H1 (cell line): ENCODE data around the gene TBX6. TPM values are rescaled to one million over a fixed set of nuclear protein-coding genes. Genes with fewer than 3 reads are reported as not detected.

Source experiments
- ASH2L ChIP-seq: fragments of 200-600, 300-600 bp; sonication (generic); IDR thresholded peaks from one replicate; pipeline ENCODE4 v1.7.1; 2017; ENCODE audit warnings: low read length
- CTBP2 ChIP-seq: IDR thresholded peaks from 2 replicates; pipeline ENCODE4 v1.7.0; 2011; ENCODE audit warnings: borderline replicate concordance, mild to moderate bottlenecking, moderate library complexity, mixed read lengths, low read length; ENCODE audit not compliant: insufficient read depth, insufficient read length
- EZH2 ChIP-seq: fragments of 200-600 bp; sonication (generic); IDR thresholded peaks from 2 replicates; pipeline ENCODE4 v1.7.1; 2012; ENCODE audit warnings: low read depth, mild to moderate bottlenecking, moderate library complexity, low read length, inconsistent platforms; ENCODE audit not compliant: severe bottlenecking
- GABPA ChIP-seq: IDR thresholded peaks from 2 replicates; pipeline ENCODE4 v1.6.1; 2011; ENCODE audit warnings: mild to moderate bottlenecking, low read length, moderate library complexity, borderline replicate concordance; ENCODE audit not compliant: insufficient read depth
- GTF2F1 ChIP-seq: IDR thresholded peaks from 2 replicates; pipeline ENCODE4 v1.6.1; 2012; ENCODE audit warnings: low read depth, low read length, improper control_type of control experiment, borderline replicate concordance
- KDM4A ChIP-seq: IDR thresholded peaks from one replicate; pipeline ENCODE4 v1.7.1; 2012; ENCODE audit warnings: low read depth, mild to moderate bottlenecking, moderate library complexity, low read length, inconsistent platforms; ENCODE audit not compliant: severe bottlenecking
- NANOG ChIP-seq: IDR thresholded peaks from 2 replicates; pipeline ENCODE4 v1.6.1; 2011; ENCODE audit warnings: low read length, low read depth, mild to moderate bottlenecking, inconsistent platforms; ENCODE audit not compliant: insufficient read depth, poor library complexity, severe bottlenecking
- NRF1 ChIP-seq: IDR thresholded peaks from 2 replicates; pipeline ENCODE4 v1.6.1; 2011; ENCODE audit warnings: mild to moderate bottlenecking, low read depth, low read length, improper control_type of control experiment
- POLR2A ChIP-seq, 2 experiments: IDR thresholded peaks; 1 replicate in 1 of 2; 2 replicates in 1 of 2; pipeline ENCODE4 v1.6.1; 2011; ENCODE audit warnings: low read depth in 2 of 2, low read length in 2 of 2, mild to moderate bottlenecking in 2 of 2; ENCODE audit errors: control extremely low read depth in 1 of 2
- POU5F1 ChIP-seq: IDR thresholded peaks from 2 replicates; pipeline ENCODE4 v1.6.1; 2011; ENCODE audit warnings: low read depth, mild to moderate bottlenecking, low read length, moderate library complexity
- SAP30 ChIP-seq: fragments of 300-600 bp; sonication (generic); IDR thresholded peaks from 2 replicates; pipeline ENCODE4 v1.7.1; 2012; ENCODE audit warnings: low read length, moderate library complexity, mild to moderate bottlenecking, inconsistent platforms; ENCODE audit not compliant: insufficient read depth, insufficient replicate concordance
- SIN3A ChIP-seq, 2 experiments: IDR thresholded peaks in 1 of 2; conservative IDR thresholded peaks in 1 of 2; 2 replicates each; pipeline ENCODE4 v1.6.1; 2011 to 2012; ENCODE audit warnings: low read length in 2 of 2, improper control_type of control experiment in 1 of 2, low read depth in 1 of 2, mild to moderate bottlenecking in 1 of 2
- SIRT6 ChIP-seq: IDR thresholded peaks from one replicate; pipeline ENCODE4 v1.7.1; 2012; ENCODE audit warnings: low read length, inconsistent platforms
- SIX5 ChIP-seq: IDR thresholded peaks from 2 replicates; pipeline ENCODE4 v1.6.1; 2011; ENCODE audit warnings: mild to moderate bottlenecking, low read depth, low read length
- SUZ12 ChIP-seq: fragments of 200-600 bp; sonication (generic); IDR thresholded peaks from 2 replicates; pipeline ENCODE4 v1.6.1; 2012; ENCODE audit warnings: mild to moderate bottlenecking, inconsistent platforms, low read length, moderate library complexity, mixed read lengths
- TBP ChIP-seq: IDR thresholded peaks from 2 replicates; pipeline ENCODE4 v1.6.1; 2011; ENCODE audit warnings: low read depth, low read length, improper control_type of control experiment
- YY1 ChIP-seq: IDR thresholded peaks from 2 replicates; pipeline ENCODE4 v1.6.1; 2011; ENCODE audit warnings: low read depth, mild to moderate bottlenecking, low read length
- ZNF274 ChIP-seq: IDR thresholded peaks from 2 replicates; pipeline ENCODE4 v1.7.0; 2012; ENCODE audit warnings: low read length, borderline replicate concordance; ENCODE audit errors: extremely low read depth
- polyA plus RNA-seq, 7 experiments: library from polyadenylated mRNA; depleted of rRNA in 3 of 7; stranded (reverse) in 5 of 7; unstranded in 2 of 7; fragments of >200 nt in 5 of 7; fragments of 200-250 nt in 2 of 7; gene quantifications; 1 replicate in 5 of 7; 2 replicates in 1 of 7; 4 replicates in 1 of 7; pipeline versions ENCODE4 v1.2.1 to v1.2.3, GENCODE V29; 2011 to 2013; ENCODE audit warnings: missing spikeins in 2 of 7, mixed read lengths in 2 of 7
- total RNA-seq: library from RNA; stranded (reverse); fragmentation: NEBNext Ultra II Directional; extraction: Animal tissue kit (Norgen Biotek cat#: 25700); gene quantifications from 2 replicates; pipeline ENCODE4 v1.2.1, GENCODE V29; 2021

The TBX6 gene
- total and polyA plus RNA-seq, 2 of the 8 experiments (the other 6 are each of a cell fraction or from before 2014, with no cell fraction given): 2.2 to 2.8 TPM

- no peak for TF ChIP-seq SIN3A (conservative IDR thresholded peaks at IDR 0.05 in 1 of 2, IDR thresholded peaks at IDR 0.05 in 1 of 2; ENCODE audit: low read depth in 1 of 2, low read length in 2 of 2)
- no peak for TF ChIP-seq SUZ12
- no peak for TF ChIP-seq ASH2L
- no peak for TF ChIP-seq SIRT6
- TF ChIP-seq TBP: no peak
- TF ChIP-seq GABPA: no peak
- no peak for TF ChIP-seq YY1
- TF ChIP-seq KDM4A: peak; percentile 72
- TF ChIP-seq POU5F1: no peak
- TF ChIP-seq SAP30: peak; percentile 30
- TF ChIP-seq EZH2: no peak
- TF ChIP-seq SIX5: no peak
- no peak for TF ChIP-seq GTF2F1
- peak in 1 of 2 experiments; percentile 22; a peak in 1 of 3 replicates for TF ChIP-seq POLR2A (IDR thresholded peaks at IDR 0.05; ENCODE audit: control extremely low read depth in 1 of 2, low read depth in 2 of 2, low read length in 2 of 2)
- TF ChIP-seq NANOG: no peak
- no peak for TF ChIP-seq ZNF274
- no peak for TF ChIP-seq CTBP2
- no peak for TF ChIP-seq NRF1
Measured at GRCh38 chr16:30122604-30123160, 31.0 kb upstream of the TBX6 start (continued).
